Left ventricle myocardium inferior (tissue), 1 donor: ENCODE measurements around the gene CRYBG2. TPM values are rescaled to one million over a fixed set of nuclear protein-coding genes. Genes with fewer than 3 reads are reported as not detected.

Experiments
- DNase-seq: peaks from one replicate; pipeline ENCODE4 v3.0.0-alpha.2; 2020
- H3K27ac ChIP-seq: fragments of 200-600 bp; replicated peaks from 2 replicates; pipeline ENCODE4 v1.8.0; 2021
- H3K27me3 ChIP-seq: fragments of 200-600 bp; 2 replicates; pipeline ENCODE4 v1.8.0; 2021; ENCODE audit warnings: low read depth
- H3K36me3 ChIP-seq: fragments of 200-600 bp; 2 replicates; pipeline ENCODE4 v1.8.0; 2021
- H3K4me1 ChIP-seq: fragments of 200-600 bp; 2 replicates; pipeline ENCODE4 v1.8.0; 2021
- H3K4me3 ChIP-seq: fragments of 200-600 bp; 2 replicates; pipeline ENCODE4 v1.8.0; 2021; ENCODE audit warnings: mild to moderate bottlenecking, moderate library complexity
- H3K9me3 ChIP-seq: fragments of 200-600 bp; replicated peaks from 2 replicates; pipeline ENCODE4 v1.8.0; 2021
- intact Hi-C: fragments of 100-400 bp; cut with micrococcal nuclease; formaldehyde crosslinking; loops from one replicate; pipeline ENCODE4 v1.11.0; 2022
- total RNA-seq: library from RNA; stranded (reverse); fragmentation: NEBNext Ultra II Directional; extraction: Animal tissue kit (Norgen Biotek cat#: 25700); gene quantifications from one replicate; pipeline ENCODE4 v1.2.1, GENCODE V29; 2021
- TF ChIP-seq, protein P1 (sequence below): fragments of 200-600 bp; IDR thresholded peaks from 2 replicates; pipeline ENCODE4 v1.8.0; 2021; ENCODE audit warnings: antibody characterized with exemption, mild to moderate bottlenecking, borderline replicate concordance
- donor health status: DM: no; HTN: yes; CAD: no; lungs with severe emphysema.

Gene CRYBG2
- total RNA-seq, 1 donor from 2014 or later = not detected

GRCh38 chr1:26277261-26277661 is 76.7 kb downstream of the CRYBG2 start:
- intact Hi-C loops = loop anchor here (5.0 kb wide), 1 partner anchor 45 kb away; no protein-coding TSS in a partner anchor
- Histone ChIP-seq H3K9me3 (no peaks in the 10 kb centered on the region), H3K4me1 (peaks cover 81% of the 10 kb centered on the region), H3K36me3 (peaks cover 47% of the 10 kb centered on the region), H3K27me3 (no peaks in the 10 kb centered on the region), H3K4me3 (no peak overlapping the region), H3K27ac (peak overlapping the region; percentile 98)
- DNase-seq = no peak
- TF ChIP-seq, protein P1, sequence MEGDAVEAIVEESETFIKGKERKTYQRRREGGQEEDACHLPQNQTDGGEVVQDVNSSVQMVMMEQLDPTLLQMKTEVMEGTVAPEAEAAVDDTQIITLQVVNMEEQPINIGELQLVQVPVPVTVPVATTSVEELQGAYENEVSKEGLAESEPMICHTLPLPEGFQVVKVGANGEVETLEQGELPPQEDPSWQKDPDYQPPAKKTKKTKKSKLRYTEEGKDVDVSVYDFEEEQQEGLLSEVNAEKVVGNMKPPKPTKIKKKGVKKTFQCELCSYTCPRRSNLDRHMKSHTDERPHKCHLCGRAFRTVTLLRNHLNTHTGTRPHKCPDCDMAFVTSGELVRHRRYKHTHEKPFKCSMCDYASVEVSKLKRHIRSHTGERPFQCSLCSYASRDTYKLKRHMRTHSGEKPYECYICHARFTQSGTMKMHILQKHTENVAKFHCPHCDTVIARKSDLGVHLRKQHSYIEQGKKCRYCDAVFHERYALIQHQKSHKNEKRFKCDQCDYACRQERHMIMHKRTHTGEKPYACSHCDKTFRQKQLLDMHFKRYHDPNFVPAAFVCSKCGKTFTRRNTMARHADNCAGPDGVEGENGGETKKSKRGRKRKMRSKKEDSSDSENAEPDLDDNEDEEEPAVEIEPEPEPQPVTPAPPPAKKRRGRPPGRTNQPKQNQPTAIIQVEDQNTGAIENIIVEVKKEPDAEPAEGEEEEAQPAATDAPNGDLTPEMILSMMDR = no peak

- no peak overlapping the region for H3K4me3 ChIP-seq
- TF ChIP-seq, protein P1 = no peak
- H3K4me1 ChIP-seq = peaks cover 75% of the 10 kb centered on the region
- intact Hi-C loops = loop anchor here (5.0 kb wide), 1 partner anchor 46 kb away; no protein-coding TSS in a partner anchor
- no peak for DNase-seq
- H3K27ac ChIP-seq = peak overlapping the region; percentile 98
- H3K9me3 ChIP-seq = no peaks in the 10 kb centered on the region
- H3K36me3 ChIP-seq = peaks cover 52% of the 10 kb centered on the region
- H3K27me3 ChIP-seq = no peaks in the 10 kb centered on the region
These were observed 77.5 kb downstream of the CRYBG2 start for GRCh38 chr1:26276432-26276838.

GRCh38 chr1:26275580-26276431 is 78.1 kb downstream of the CRYBG2 start:
- peaks cover 68% of the 10 kb centered on the region for H3K4me1 ChIP-seq
- intact Hi-C loops = loop anchor here (5.0 kb wide), 1 partner anchor 46 kb away; no protein-coding TSS in a partner anchor
- no peaks in the 10 kb centered on the region for H3K9me3 ChIP-seq
- H3K4me3 ChIP-seq = peak overlapping the region; percentile 12
- H3K36me3 ChIP-seq = peaks cover 52% of the 10 kb centered on the region
- H3K27ac ChIP-seq = peak overlapping the region; percentile 98
- DNase-seq = peak; percentile 81
- TF ChIP-seq, protein P1 = peak; percentile 89
- H3K27me3 ChIP-seq = no peaks in the 10 kb centered on the region

GRCh38 chr1:26274801-26275425 is 79.0 kb downstream of the CRYBG2 start:
- no peak overlapping the region for H3K4me3 ChIP-seq
- H3K36me3 ChIP-seq = peaks cover 61% of the 10 kb centered on the region
- intact Hi-C loops = loop anchor here (5.0 kb wide), 1 partner anchor 47 kb away; no protein-coding TSS in a partner anchor
- TF ChIP-seq, protein P1 = no peak
- H3K4me1 ChIP-seq = peaks cover 62% of the 10 kb centered on the region
- H3K27ac ChIP-seq = peak overlapping the region; percentile 98
- H3K27me3 ChIP-seq = no peaks in the 10 kb centered on the region
- DNase-seq = no peak
- no peaks in the 10 kb centered on the region for H3K9me3 ChIP-seq

Other genes starting within 250 kb of the CRYBG2 start
- 4.2 TPM for gene PDIK1L, start 242.3 kb downstream of the CRYBG2 start, total RNA-seq
- 3.1 TPM for gene FAM110D, start 195.1 kb downstream of the CRYBG2 start, total RNA-seq
- gene C1orf232, start 185.2 kb downstream of the CRYBG2 start, total RNA-seq = not detected
- 13.7 TPM for gene ZNF593, start 184.2 kb downstream of the CRYBG2 start, total RNA-seq
- gene ZNF593OS, start 182.3 kb downstream of the CRYBG2 start, total RNA-seq = not detected
- gene CNKSR1, start 176.6 kb downstream of the CRYBG2 start, total RNA-seq = 1.8 TPM
- not detected for gene CATSPER4, start 163.5 kb downstream of the CRYBG2 start, total RNA-seq
- gene CEP85, start 119.9 kb downstream of the CRYBG2 start, total RNA-seq = 71.2 TPM
- gene SH3BGRL3, start 74.0 kb downstream of the CRYBG2 start, total RNA-seq = 32.1 TPM
- 11.6 TPM for gene UBXN11, start 47.5 kb downstream of the CRYBG2 start, total RNA-seq
- gene CD52, start 36.2 kb downstream of the CRYBG2 start, total RNA-seq = 2.4 TPM
- not detected for gene ZNF683, start 18.6 kb upstream of the CRYBG2 start, total RNA-seq
- gene LIN28A, start 56.7 kb upstream of the CRYBG2 start, total RNA-seq = not detected
- gene DHDDS, start 78.2 kb upstream of the CRYBG2 start, total RNA-seq = 27.9 TPM
- gene HMGN2, start 118.3 kb upstream of the CRYBG2 start, total RNA-seq = 158 TPM
- 4.9 TPM for gene RPS6KA1, start 175.6 kb upstream of the CRYBG2 start, total RNA-seq